Amygdala (tissue), 56 donors: ENCODE measurements around the gene SNRPD1.
A peak's percentile ranks its signal among the peaks of the same experiment; 100 is the strongest.
"Not testable (repeated sequence)": the region's sequence is repeated elsewhere in the genome, so short reads cannot be mapped to it uniquely, and the experiment has no call there.

ENCODE experiments used
- DNase-seq, 56 donors: peaks; one replicate each; lab custom pipeline; 2025; lab: John Stamatoyannopoulos, UW

Gene SNRPD1

GRCh38 chr18:21634588-21635199 lies 22.6 kb downstream of the SNRPD1 start:
- no peak for DNase-seq

- DNase-seq, result no peak
Observed at GRCh38 chr18:21636769-21637168, 24.7 kb downstream of the SNRPD1 start.

GRCh38 chr18:21638822-21639221 lies 26.7 kb downstream of the SNRPD1 start:
- DNase-seq, result no peak

GRCh38 chr18:21640375-21640774 lies 28.3 kb downstream of the SNRPD1 start:
- not testable (repeated sequence) for DNase-seq

- DNase-seq, result no peak
Observed at GRCh38 chr18:21650311-21650710, 38.2 kb downstream of the SNRPD1 start.

- DNase-seq, result no peak
Observed at GRCh38 chr18:21652073-21652472, 40.0 kb downstream of the SNRPD1 start.

GRCh38 chr18:21653361-21653760 lies 41.2 kb downstream of the SNRPD1 start:
- DNase-seq, result no peak

GRCh38 chr18:21656402-21656801 lies 44.3 kb downstream of the SNRPD1 start:
- DNase-seq, result no peak

- DNase-seq, result no peak
Observed at GRCh38 chr18:21660078-21660477, 48.0 kb downstream of the SNRPD1 start.

- no peak for DNase-seq
Observed at GRCh38 chr18:21662581-21662980, 50.5 kb downstream of the SNRPD1 start.

GRCh38 chr18:21663578-21663977 lies 51.5 kb downstream of the SNRPD1 start:
- no peak for DNase-seq

- no peak for DNase-seq
Observed at GRCh38 chr18:21664069-21664468, 52.0 kb downstream of the SNRPD1 start.

- no peak for DNase-seq
Observed at GRCh38 chr18:21669736-21670285, 57.7 kb downstream of the SNRPD1 start.

GRCh38 chr18:21672521-21673267 lies 60.6 kb downstream of the SNRPD1 start:
- DNase-seq, result peak in 13 of 56 donors; percentile 2 to 25 (median 7)

- not testable (repeated sequence) for DNase-seq
Observed at GRCh38 chr18:21675354-21675753, 63.2 kb downstream of the SNRPD1 start.

- DNase-seq, result no peak
Observed at GRCh38 chr18:21678859-21679258, 66.7 kb downstream of the SNRPD1 start.

GRCh38 chr18:21680161-21680560 lies 68.0 kb downstream of the SNRPD1 start:
- no peak for DNase-seq

GRCh38 chr18:21682371-21683051 lies 70.4 kb downstream of the SNRPD1 start:
- DNase-seq, result peak in 1 of 56 donors; percentile 8
